Mammary epithelial cell (primary cell): ENCODE data around the gene SBK1.

ENCODE experiments used
- EZH2 ChIP-seq: IDR thresholded peaks from 2 replicates; pipeline ENCODE4 v1.6.1; 2012; ENCODE audit warnings: low read length, inconsistent platforms, borderline replicate concordance
- TF ChIP-seq, protein P1 (sequence below), 2 donors: IDR thresholded peaks in 1 of 2; conservative IDR thresholded peaks in 1 of 2; 2 replicates each; pipeline ENCODE4 v1.5.1; 2011 to 2012; ENCODE audit warnings: inconsistent platforms in 2 of 2, low read length in 2 of 2, mild to moderate bottlenecking in 2 of 2, control low read depth in 1 of 2, low read depth in 1 of 2; ENCODE audit not compliant: insufficient read depth in 1 of 2; ENCODE audit errors: extremely low read depth in 1 of 2

DNA sequence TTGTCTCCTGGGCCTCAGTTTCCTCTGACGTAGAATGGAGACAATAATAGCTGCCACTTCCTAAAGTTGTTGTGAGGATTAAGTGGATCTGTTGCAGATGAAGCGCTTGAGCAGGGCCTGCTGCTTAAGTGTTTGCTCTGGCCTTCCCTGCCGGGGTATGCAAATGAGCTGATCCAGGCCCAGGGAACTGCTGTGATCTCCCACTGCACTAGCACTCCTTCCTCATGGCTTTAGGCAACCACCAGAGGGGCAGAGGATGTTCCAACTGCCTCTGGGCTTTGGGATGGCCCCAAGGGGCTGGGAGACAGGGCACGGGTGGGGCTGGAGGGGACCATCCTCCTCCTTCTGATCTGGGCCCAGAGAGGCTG lies 6.2 kb downstream of the SBK1 start:
- TF ChIP-seq, protein P1, sequence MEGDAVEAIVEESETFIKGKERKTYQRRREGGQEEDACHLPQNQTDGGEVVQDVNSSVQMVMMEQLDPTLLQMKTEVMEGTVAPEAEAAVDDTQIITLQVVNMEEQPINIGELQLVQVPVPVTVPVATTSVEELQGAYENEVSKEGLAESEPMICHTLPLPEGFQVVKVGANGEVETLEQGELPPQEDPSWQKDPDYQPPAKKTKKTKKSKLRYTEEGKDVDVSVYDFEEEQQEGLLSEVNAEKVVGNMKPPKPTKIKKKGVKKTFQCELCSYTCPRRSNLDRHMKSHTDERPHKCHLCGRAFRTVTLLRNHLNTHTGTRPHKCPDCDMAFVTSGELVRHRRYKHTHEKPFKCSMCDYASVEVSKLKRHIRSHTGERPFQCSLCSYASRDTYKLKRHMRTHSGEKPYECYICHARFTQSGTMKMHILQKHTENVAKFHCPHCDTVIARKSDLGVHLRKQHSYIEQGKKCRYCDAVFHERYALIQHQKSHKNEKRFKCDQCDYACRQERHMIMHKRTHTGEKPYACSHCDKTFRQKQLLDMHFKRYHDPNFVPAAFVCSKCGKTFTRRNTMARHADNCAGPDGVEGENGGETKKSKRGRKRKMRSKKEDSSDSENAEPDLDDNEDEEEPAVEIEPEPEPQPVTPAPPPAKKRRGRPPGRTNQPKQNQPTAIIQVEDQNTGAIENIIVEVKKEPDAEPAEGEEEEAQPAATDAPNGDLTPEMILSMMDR (conservative IDR thresholded peaks at IDR 0.05 in 1 of 2, IDR thresholded peaks at IDR 0.05 in 1 of 2; ENCODE audit: extremely low read depth in 1 of 2, insufficient read depth in 1 of 2, low read depth in 1 of 2, low read length in 2 of 2), result no peak
- TF ChIP-seq EZH2, result no peak
